Stimulated activated CD4-positive, alpha-beta T cell treated with anti-CD3 and anti-CD28 coated beads, TNF-alpha, amount 100 ng/mL, for 48 hours (primary cell): ENCODE measurements around the gene GKN2.

Experiments used
- DNase-seq, 3 donors: peaks; one replicate each; pipeline ENCODE4 v3.0.0-alpha.2; 2020; ENCODE audit warnings: low read depth in 3 of 3

Gene GKN2

GRCh38 chr2:68952887-68953521 lies at the start of gene GKN2:
GKN2 (minus strand) TSS chr2:68952893; CDS start chr2:68952861, 32 bp downstream.
- DNase-seq: no peak

GRCh38 chr2:69001879-69002278 lies 49.2 kb upstream of the GKN2 start:
- no peak for DNase-seq

- DNase-seq: no peak
Observed at GRCh38 chr2:68997401-68997800, 44.7 kb upstream of the GKN2 start.

GRCh38 chr2:68995916-68996315 lies 43.2 kb upstream of the GKN2 start:
- no peak for DNase-seq

GRCh38 chr2:68994864-68995263 lies 42.2 kb upstream of the GKN2 start:
- no peak for DNase-seq

GRCh38 chr2:68993660-68994059 lies 41.0 kb upstream of the GKN2 start:
- no peak for DNase-seq

GRCh38 chr2:68992933-68993332 lies 40.2 kb upstream of the GKN2 start:
- DNase-seq: no peak

GRCh38 chr2:68992341-68992740 lies 39.6 kb upstream of the GKN2 start:
- no peak for DNase-seq

GRCh38 chr2:68989035-68989434 lies 36.3 kb upstream of the GKN2 start:
- no peak for DNase-seq

GRCh38 chr2:68987021-68987503 lies 34.4 kb upstream of the GKN2 start:
- DNase-seq: no peak

GRCh38 chr2:68980956-68981355 lies 28.3 kb upstream of the GKN2 start:
- DNase-seq: no peak

- no peak for DNase-seq
Observed at GRCh38 chr2:68978098-68978497, 25.4 kb upstream of the GKN2 start.

GRCh38 chr2:68977453-68977852 lies 24.8 kb upstream of the GKN2 start:
- no peak for DNase-seq

- DNase-seq: no peak
Observed at GRCh38 chr2:68975844-68976243, 23.2 kb upstream of the GKN2 start.

- DNase-seq: no peak
Observed at GRCh38 chr2:68974946-68975665, 22.4 kb upstream of the GKN2 start.

GRCh38 chr2:68974251-68974650 lies 21.6 kb upstream of the GKN2 start, which contains the start of gene GKN1:
GKN1 (plus strand) TSS chr2:68974636; CDS start chr2:68974678, 42 bp downstream.
- no peak for DNase-seq

- DNase-seq: no peak
Observed at GRCh38 chr2:68971591-68972231, 19.0 kb upstream of the GKN2 start.

GRCh38 chr2:68970566-68971265 lies 18.0 kb upstream of the GKN2 start:
- DNase-seq: no peak

GRCh38 chr2:68969736-68970490 lies 17.2 kb upstream of the GKN2 start:
- no peak for DNase-seq

- no peak for DNase-seq
Observed at GRCh38 chr2:68968221-68968620, 15.5 kb upstream of the GKN2 start.

GRCh38 chr2:68964282-68964681 lies 11.6 kb upstream of the GKN2 start:
- DNase-seq: no peak
